GM19025 (cell line): ENCODE measurements around the gene MAPKAP1.

ENCODE experiments used
- ATAC-seq: cut with Tn5 transposase; IDR thresholded peaks from one replicate; pipeline ENCODE4 v1.9.1; 2021; ENCODE audit warnings: mild to moderate bottlenecking, low read depth, moderate library complexity; ENCODE audit not compliant: unreplicated experiment

Gene MAPKAP1

GRCh38 chr9:125706651-125707471 lies at the start of gene MAPKAP1:
Gene MAPKAP1, minus strand, starts transcription at chr9:125707208. Its CDS starts 34,634 bp downstream, at chr9:125672574.
- peak; percentile 95 for ATAC-seq

- ATAC-seq: no peak
Observed at GRCh38 chr9:125756518-125756917, 49.5 kb upstream of the MAPKAP1 start.

DNA sequence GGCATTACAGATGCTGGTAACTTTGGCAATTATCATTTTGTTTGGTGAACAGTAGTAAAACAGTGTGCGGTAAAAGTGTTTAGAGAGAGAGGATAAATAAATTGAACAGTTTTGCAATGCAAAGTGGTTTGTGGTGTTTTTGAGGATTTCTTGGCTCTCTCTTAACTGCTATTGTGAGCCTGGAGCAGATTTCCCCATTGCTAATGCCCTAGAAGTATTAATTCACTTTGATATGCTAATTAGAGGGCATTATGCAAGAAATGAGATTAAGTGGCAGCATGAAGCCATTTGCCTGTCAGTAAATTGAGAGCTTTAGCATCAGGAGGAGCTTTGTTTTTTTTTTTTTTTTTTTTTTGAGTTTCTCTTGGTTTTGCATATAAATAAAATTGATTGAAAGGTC lies 48.3 kb upstream of the MAPKAP1 start:
- ATAC-seq: no peak

GRCh38 chr9:125754096-125754495 lies 47.1 kb upstream of the MAPKAP1 start:
- no peak for ATAC-seq

GRCh38 chr9:125752070-125752628 lies 45.1 kb upstream of the MAPKAP1 start:
- no peak for ATAC-seq

GRCh38 chr9:125750627-125751011 lies 43.6 kb upstream of the MAPKAP1 start:
- ATAC-seq: no peak

DNA sequence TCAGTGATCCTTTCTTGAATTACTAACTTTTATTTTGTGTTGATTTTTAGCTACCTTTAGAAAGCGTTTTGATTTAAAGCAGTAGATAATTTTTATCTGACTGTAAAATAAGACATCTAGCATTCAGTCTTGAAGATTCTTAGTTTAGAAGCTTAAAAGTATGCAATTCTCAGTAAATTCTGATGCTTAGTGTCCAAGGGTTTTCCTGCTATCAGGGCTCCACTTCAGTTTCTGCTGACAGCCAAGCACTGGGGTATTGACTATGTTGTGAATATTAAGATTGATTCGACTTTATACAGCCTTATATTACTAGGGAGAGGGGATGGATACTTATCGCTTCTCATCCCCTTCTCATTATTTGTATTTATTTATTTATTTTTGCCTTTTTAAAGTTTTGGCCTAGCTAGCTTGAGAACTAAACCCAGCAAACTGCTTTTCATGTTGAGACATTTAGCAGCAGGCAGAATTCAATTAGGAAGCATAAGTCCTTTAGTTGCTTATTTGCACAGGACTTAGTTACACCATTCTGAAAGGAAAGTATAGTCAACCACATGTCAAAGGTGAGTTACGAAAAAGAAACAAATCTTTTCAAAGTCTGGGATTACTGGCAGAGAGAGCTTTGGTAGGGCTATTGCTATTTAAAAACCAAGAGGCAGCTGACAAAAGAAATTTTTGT lies 43.1 kb upstream of the MAPKAP1 start:
- no peak for ATAC-seq

DNA sequence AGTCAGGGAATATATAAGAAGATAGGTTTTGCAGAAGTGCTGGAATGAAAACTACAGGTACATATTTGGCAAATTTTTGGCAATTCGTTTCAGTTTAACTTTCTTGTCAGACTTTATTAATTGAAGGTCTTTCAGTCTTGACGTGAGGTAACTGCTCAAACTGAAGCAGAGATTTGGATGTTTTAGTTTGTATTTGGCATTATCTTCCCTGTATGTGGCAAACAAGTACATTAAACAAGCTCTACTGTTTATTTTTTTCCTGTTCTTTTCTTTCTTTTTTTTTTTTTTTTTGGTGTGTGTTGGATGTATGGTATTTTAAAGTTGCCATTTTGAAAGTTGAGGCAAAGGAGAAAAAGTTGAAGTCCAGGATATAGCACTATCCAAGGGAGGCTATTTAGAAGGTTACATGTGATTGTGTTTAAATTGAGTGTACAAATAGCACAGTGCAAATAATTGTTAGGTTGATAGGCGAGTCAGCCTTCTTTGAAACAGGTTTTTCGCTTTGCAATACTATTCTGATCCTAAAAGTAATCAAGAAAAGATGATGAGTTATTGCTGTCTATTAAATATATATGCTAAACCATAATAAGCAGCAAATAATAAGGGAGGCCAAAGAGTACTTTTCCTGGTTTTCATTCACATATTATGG lies 42.4 kb upstream of the MAPKAP1 start:
- no peak for ATAC-seq

DNA sequence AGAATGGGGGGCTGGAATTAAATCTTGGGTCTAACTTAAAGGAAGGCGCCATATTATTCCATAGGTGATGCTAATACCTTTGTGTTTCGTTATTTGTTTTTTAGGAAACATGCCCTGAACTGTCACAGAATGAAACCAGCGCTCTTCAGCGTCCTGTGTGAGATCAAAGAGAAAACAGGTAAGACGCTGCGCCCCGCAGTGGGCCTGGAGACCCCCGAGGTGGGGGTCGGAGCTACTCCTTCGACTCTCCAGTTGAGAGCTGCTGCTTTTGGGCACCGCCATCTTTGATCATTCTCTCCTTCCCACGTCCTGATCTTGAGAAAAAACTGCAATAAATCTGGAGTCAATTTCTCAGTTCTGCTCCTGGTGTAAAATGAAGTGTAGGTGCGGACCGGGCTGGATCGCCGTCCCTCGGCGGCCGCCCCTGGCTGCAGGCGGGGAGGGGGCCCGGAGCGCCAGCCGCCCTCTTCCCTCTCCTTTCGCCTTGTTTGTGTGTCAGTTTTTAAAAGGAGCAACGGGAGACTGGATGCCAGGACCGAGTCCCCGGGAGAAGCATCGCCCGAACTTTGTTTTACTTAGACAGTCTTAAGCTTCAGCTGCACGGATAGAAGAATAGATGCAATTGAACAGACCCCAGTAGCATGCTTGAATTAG lies 41.6 kb upstream of the MAPKAP1 start:
- ATAC-seq: no peak

DNA sequence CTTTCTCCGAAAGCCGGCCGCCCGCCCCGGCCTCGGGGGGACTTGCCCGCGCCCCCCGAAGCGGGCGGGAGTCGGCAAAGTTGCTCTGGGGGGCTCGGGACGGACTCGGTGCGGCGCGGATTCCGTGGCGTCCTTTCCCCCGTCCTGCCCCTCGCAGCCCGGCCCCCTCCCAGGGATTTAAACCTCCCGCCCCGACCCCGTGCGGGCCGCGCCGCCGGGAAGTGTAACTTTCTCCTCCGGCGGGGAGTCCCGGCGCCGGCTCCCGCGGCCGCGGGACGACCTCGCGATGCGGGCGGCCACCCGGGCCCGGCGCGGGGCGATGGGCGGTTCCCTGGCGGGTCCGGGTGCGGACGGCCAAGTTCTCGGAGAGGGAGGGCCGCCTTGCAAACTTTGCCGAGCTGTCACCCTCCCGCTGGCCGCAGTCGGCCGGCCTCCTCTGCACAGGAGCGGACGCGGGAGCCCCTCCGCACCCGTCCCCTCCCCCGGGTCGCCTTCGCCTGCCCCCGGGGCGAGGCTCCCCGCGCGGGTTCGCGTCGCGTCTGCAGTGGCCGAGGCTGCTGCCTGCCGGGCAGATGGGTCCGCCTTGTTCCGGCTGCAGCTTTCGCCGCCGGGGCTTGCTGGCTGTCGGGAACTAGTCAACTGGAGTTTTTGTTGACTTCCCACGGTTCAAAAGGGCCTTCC lies 40.9 kb upstream of the MAPKAP1 start:
- no peak for ATAC-seq

GRCh38 chr9:125747053-125747764 lies 40.2 kb upstream of the MAPKAP1 start, which contains the start of gene PBX3:
Gene PBX3, plus strand, starts transcription at chr9:125747373.
- peak; percentile 8 for ATAC-seq

DNA sequence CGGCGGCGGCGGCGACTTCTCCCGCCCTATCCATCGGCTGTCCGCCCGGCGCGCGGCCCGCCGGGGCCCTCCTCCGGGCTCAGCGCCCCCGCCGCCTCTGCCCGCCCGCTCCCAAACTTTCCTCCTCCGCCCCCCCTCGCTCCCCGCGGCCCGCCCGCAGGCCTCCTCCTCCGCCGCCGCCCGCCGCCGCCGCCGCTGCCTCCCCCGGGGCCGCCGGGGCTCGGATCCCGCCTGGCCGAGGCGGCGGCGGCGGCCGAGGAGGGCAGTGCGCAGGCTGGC lies 39.7 kb upstream of the MAPKAP1 start:
- peak; percentile 12 for ATAC-seq

DNA sequence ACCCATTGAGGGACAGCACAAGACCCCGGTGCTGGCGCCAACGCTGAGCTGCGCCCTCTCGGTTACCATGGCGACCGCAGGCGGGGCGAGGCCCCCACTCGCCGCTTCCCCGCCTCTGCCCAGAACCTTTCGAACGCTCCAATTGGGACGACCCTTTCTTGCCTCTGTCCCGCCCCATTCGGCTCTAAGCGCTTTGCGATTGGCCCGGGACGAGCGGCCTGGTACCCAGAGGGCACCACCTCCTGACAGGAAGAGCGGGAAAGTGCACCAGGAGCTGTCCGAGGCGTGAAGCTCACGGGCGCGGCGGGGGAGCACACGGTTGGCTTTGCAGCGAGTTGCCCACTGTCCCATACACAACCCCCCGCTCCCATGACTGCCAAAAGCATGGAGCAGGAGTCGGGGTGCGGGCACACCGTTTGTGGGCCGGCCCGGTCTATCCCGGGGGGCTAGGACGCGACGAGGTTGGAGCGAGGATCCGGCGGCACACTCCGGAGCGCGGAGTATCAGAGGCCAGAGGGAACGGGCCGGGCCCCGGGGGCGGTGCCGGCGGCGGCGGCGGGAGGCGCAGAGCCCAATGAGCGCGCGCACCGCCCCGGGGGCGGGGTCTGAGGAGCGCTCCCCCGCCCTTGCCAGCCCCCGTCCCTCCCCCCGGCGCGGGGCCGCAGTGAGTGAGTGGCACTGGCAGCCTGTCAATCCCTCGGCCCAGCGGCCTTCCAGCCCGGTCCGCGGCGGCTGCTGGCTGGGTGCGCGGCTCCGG lies 39.2 kb upstream of the MAPKAP1 start:
- ATAC-seq: peak; percentile 62

DNA sequence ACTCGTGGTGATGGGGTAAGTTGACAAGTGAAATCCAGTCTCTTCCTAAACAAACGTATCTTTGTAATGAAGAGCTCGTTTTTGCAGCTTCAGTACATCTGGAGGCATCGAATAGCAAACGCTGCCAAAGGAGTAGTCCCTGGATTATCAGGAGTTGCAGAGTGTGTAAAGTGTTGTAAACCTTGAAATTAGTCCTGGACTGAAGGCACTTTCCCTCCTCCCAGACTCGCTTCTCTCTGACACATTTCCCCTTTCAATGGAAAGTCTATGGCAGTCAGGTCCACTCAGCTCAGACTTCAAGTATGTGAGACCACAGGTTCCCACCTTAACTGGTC lies 38.6 kb upstream of the MAPKAP1 start:
- ATAC-seq: no peak

DNA sequence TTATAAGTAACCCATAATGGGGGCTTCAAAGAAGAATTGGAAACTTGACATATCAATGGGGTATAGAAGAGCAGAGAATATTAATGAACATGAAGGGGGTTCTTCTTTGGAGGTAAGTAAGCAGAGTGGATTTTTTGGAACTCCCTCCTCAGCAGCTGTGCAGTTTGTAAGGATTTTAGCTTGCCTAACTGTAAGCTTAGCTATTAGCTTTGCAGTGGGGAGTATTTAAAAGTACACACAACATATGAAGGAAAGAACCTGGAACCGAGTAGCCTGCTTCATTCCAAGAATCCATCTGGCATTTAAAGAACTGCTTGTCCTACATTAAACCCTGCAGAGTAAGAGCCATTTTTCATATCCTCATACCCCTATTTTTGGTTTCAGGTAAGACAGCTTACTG lies 38.0 kb upstream of the MAPKAP1 start:
- ATAC-seq: no peak

GRCh38 chr9:125744616-125745015 lies 37.6 kb upstream of the MAPKAP1 start:
- ATAC-seq: no peak

DNA sequence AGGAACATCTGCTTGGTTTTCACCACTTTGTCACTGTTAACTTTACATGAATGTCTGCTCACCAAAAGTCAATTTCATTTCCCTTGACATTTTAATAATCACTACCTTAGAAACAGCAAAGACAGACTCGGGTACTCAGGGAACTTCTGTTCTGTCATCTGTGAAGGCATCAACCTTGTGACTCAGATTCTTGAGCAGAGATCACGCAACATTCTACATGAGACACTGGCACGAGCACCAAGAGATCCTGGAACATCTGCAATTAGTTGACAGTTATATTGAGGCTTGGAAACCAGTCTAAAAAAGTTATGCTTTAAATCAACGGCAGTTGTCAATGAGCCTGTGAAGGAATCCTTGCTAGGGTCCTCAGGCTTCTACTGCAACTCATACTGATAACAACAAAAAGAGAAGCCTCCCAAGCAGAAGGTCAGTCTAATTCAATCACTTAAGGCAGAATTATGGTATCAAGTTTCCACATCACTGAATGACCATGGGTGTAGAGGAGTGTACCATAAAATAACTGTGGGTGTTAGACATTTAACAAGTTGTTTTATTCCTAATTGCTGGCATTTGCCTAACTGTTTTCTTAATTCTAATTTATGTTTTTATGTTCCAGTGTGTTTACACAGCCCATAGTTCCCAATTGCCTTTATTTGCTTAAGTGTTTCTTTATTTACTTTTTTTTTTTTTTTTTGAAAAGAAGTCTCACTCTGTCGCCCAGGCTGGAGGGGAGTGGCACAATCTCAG lies 36.8 kb upstream of the MAPKAP1 start:
- no peak for ATAC-seq

GRCh38 chr9:125742657-125743056 lies 35.6 kb upstream of the MAPKAP1 start:
- no peak for ATAC-seq
